Adrenal gland (tissue), 12 donors: ENCODE results near the gene PUS3. TPM values are rescaled to one million over a fixed set of nuclear protein-coding genes. Genes with fewer than 3 reads are reported as not detected.

ENCODE experiments used
- DNase-seq, 7 donors: peaks; one replicate each; pipeline ENCODE4 v3.0.0-alpha.2; 2019 to 2020
- H3K27ac ChIP-seq, 5 donors: fragments of 200-600 bp; sonication (generic) in 4 of 5; 1 replicate in 3 of 5; 2 replicates in 2 of 5; pipeline versions ENCODE4 v1.5.1 to v1.8.0; 2016 to 2020; ENCODE audit warnings: mild to moderate bottlenecking in 1 of 5
- H3K27me3 ChIP-seq: fragments of 200-600 bp; 2 replicates; pipeline ENCODE4 v1.8.0; 2021
- H3K36me3 ChIP-seq, 2 donors: fragments of 200-600 bp; replicated peaks in 1 of 2; 1 replicate in 1 of 2; 2 replicates in 1 of 2; pipeline versions ENCODE4 v1.5.1 to v1.8.0; 2018 to 2022
- H3K4me1 ChIP-seq, 2 donors: fragments of 200-600 bp; replicated peaks in 1 of 2; 1 replicate in 1 of 2; 2 replicates in 1 of 2; pipeline versions ENCODE4 v1.5.1 to v1.8.0; 2018 to 2021
- H3K4me3 ChIP-seq, 4 donors: fragments of 200-600 bp; sonication (generic) in 3 of 4; one replicate each; pipeline ENCODE4 v1.5.1; 2016 to 2018
- H3K9me3 ChIP-seq, 3 donors: fragments of 200-600 bp; sonication (generic) in 1 of 3; replicated peaks in 1 of 3; 1 replicate in 2 of 3; 2 replicates in 1 of 3; pipeline versions ENCODE4 v1.5.1 to v1.8.0; 2016 to 2021
- CTCF ChIP-seq, 6 experiments: fragments of 450-650 bp in 4 of 6; fragments of 200-600 bp in 2 of 6; sonication (generic) in 1 of 6; IDR thresholded peaks; 1 replicate in 5 of 6; 2 replicates in 1 of 6; pipeline versions ENCODE4 v1.5.1 to v1.8.0; 2016 to 2021; ENCODE audit warnings: antibody characterized with exemption in 6 of 6, mild to moderate bottlenecking in 2 of 6, moderate library complexity in 1 of 6
- POLR2A ChIP-seq, 2 donors: fragments of 450-650 bp; IDR thresholded peaks; one replicate each; pipeline ENCODE4 v1.6.1; 2017; ENCODE audit warnings: antibody characterized with exemption in 2 of 2, mild to moderate bottlenecking in 2 of 2, moderate library complexity in 1 of 2
- WGBS, 4 donors: extraction: QIAGEN DNeasy Blood & Tissue Kit in 2 of 4; methylation state at CpG; one replicate each; pipeline versions ENCODE4 v1.1.5 to v1.1.7; 2013 to 2017; 5-methylcytosine and 5-hydroxymethylcytosine counted together
- intact Hi-C, 2 donors: fragments of 100-400 bp; cut with DNase I; formaldehyde crosslinking; loops; one replicate each; pipeline versions ENCODE4 v1.14.1 to v1.15.0; 2022 to 2023
- polyA plus RNA-seq, 3 donors: library from polyadenylated mRNA; stranded (reverse); fragments of 200-250 nt in 2 of 3; fragments of 350-450 nt in 1 of 3; fragmentation: Illumina TruSeq in 1 of 3; extraction: RNeasy Lipid Tissue Mini Kit (QIAGEN cat#74804) in 1 of 3; gene quantifications; one replicate each; pipeline ENCODE4 v1.2.3, GENCODE V29; 2013 to 2014
- total RNA-seq, 9 donors: library from RNA; depleted of rRNA in 4 of 9; stranded (reverse); fragments of >200 nt in 4 of 9; fragments of 120-200 nt in 1 of 9; fragmentation: NEBNext Ultra II Directional in 1 of 9; extraction: Animal tissue kit (Norgen Biotek cat#: 25700) in 1 of 9; gene quantifications; one replicate each; pipeline versions ENCODE4 v1.1.0 to v1.2.4, GENCODE V29; 2013 to 2023
- donor health status: healthy with polysubstance abuse.
- donor health status: Bipolar disorder and iron deficiency.
- donor health status: DM: yes; HTN: yes; CAD: no.
- donor health status: DM: no; HTN: no; CAD: no.
- donor health status: DM: no; HTN: no; CAD: no.
- donor health status: DM: yes; HTN: yes; CAD: no.

PUS3 gene
- total and polyA plus RNA-seq, 12 donors: 5.8 to 37.9 (median 15.2) TPM

DNA sequence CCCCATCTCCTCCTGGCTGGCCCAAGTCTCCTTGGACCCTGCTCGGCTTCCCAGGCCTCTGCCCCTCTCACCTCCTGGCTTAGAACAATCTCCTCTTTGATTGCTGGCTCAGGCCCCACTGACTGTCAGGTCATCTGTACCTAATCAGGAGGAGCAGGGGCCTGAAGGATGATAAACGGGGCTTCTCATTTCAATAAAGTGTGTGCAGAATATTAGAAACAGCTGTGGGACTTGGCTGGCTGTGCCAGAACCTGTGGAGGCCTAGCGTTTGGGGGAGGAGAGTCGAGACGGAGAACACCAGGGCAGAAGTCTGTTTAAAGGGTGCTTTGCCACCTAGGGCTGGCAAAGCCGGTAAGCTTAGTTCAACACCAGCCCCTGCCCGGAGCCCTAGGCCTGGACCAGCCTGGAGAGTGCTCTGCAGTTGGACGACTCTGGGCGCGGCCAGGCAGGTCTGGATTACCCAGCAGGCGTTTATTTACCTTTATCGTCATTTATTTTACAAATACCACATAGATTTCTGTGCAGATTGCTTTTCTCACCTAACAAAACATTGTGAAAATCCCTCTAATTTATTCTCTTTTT is 32.7 kb upstream of the PUS3 start:
- no peaks in the 10 kb centered on the region for H3K27me3 ChIP-seq
- TF ChIP-seq POLR2A (IDR thresholded peaks at IDR 0.05): no peak
- TF ChIP-seq CTCF (IDR thresholded peaks at IDR 0.05): no peak
- H3K36me3 ChIP-seq: no peaks in the 10 kb centered on the region
- intact Hi-C loops: no loop called here
- no peak overlapping the region for H3K4me3 ChIP-seq
- DNase-seq: peak in 1 of 7 donors; percentile 35
- 70 to 81% (median 74%) methylated on average over 12 of the region's 12 CpGs for WGBS, 4 donors
- H3K4me1 ChIP-seq: no peaks in the 10 kb centered on the region
- H3K27ac ChIP-seq: no peak overlapping the region
- no peaks in the 10 kb centered on the region for H3K9me3 ChIP-seq

DNA sequence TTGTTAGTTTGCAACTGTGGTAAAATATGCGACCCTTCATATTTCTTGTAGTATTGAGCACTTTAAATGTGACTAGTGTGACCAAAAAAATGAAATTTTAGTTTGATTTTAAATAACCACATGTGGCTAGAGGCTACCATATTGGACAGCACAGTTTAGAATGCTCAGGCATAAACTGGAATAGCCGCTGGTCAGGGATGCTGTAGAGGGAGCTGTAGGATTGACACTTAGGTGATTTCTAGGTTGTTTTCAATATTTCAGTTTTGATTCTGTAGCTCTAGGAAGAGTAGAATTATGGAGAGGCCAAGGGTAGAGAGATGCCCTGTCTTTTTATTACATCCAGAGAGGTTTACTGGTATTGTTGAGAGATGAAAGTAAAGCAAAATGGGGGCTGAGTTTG is 32.0 kb upstream of the PUS3 start:
- no peak for DNase-seq
- Histone ChIP-seq H3K27ac (no peak overlapping the region), H3K27me3 (peaks cover under 1% of the 10 kb centered on the region), H3K9me3 (no peaks in the 10 kb centered on the region), H3K36me3 (no peaks in the 10 kb centered on the region), H3K4me1 (no peaks in the 10 kb centered on the region), H3K4me3 (no peak overlapping the region)
- 76 to 95% (median 90%) methylated on average over 2 of the region's 2 CpGs for WGBS, 4 donors
- intact Hi-C loops: no loop called here
- TF ChIP-seq CTCF (IDR thresholded peaks at IDR 0.05) (no peak), POLR2A (IDR thresholded peaks at IDR 0.05) (no peak)

DNA sequence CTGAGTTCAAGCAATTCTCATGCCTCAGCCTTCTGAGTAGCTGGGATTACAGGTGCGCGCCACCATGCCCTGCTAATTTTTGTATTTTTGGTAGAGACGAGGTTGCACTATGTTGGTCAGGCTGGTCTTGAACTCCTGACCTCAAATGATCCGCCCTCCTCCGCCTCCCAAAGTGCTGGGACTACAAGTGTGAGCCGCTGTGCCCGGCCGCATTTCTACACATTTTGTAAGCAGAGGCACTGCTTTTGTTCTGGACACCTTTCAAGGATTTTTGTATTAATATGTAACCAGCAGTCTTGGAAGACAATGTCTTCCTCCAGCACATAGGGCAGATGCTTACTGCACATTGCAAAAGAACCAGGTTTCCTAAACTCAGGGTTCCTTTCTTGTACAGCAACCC is 31.5 kb upstream of the PUS3 start:
- Histone ChIP-seq H3K27me3 (peaks cover 3% of the 10 kb centered on the region), H3K9me3 (no peaks in the 10 kb centered on the region), H3K4me1 (no peaks in the 10 kb centered on the region), H3K27ac (no peak overlapping the region), H3K36me3 (no peaks in the 10 kb centered on the region), H3K4me3 (no peak overlapping the region)
- peak in 1 of 7 donors; percentile 4 for DNase-seq
- WGBS, 4 donors: 85 to 94% (median 89%) methylated on average over 8 of the region's 8 CpGs
- TF ChIP-seq POLR2A (IDR thresholded peaks at IDR 0.05) (no peak), CTCF (IDR thresholded peaks at IDR 0.05) (no peak)
- intact Hi-C loops: no loop called here

- TF ChIP-seq CTCF (IDR thresholded peaks at IDR 0.05) (no peak), POLR2A (IDR thresholded peaks at IDR 0.05) (no peak)
- Histone ChIP-seq H3K27ac (no peak overlapping the region), H3K4me3 (no peak overlapping the region), H3K9me3 (peaks cover 0 to 6% (median 0%) of the 10 kb centered on the region in 3 donors), H3K36me3 (no peaks in the 10 kb centered on the region), H3K27me3 (peaks cover 3% of the 10 kb centered on the region), H3K4me1 (no peaks in the 10 kb centered on the region)
- intact Hi-C loops: no loop called here
- peak in 1 of 7 donors; percentile 39 for DNase-seq
- WGBS, 4 donors: 65 to 72% (median 68%) methylated on average over 12 of the region's 12 CpGs
Measured at GRCh38 chr11:125933030-125933813, 30.2 kb upstream of the PUS3 start.
